NCI-H748 (cell line): ENCODE results near the gene CHAMP1.

ENCODE experiments used
- DNase-seq: peaks from one replicate; lab custom pipeline; 2025; ENCODE audit not compliant: unreplicated experiment; lab: John Stamatoyannopoulos, UW

CHAMP1 gene

GRCh38 chr13:114314074-114314912 is at the start of gene CHAMP1:
CHAMP1 (plus strand) TSS chr13:114314503; CDS start chr13:114323843, 9,340 bp downstream.
- DNase-seq: peak; percentile 99

GRCh38 chr13:114264886-114265611 is 49.3 kb upstream of the CHAMP1 start:
- DNase-seq: no peak

GRCh38 chr13:114266241-114266640 is 48.1 kb upstream of the CHAMP1 start:
- no peak for DNase-seq

- no peak for DNase-seq
Observed at GRCh38 chr13:114268344-114269280, 45.7 kb upstream of the CHAMP1 start.

GRCh38 chr13:114269281-114269770 is 45.0 kb upstream of the CHAMP1 start:
- DNase-seq: no peak

- no peak for DNase-seq
Observed at GRCh38 chr13:114272977-114273376, 41.3 kb upstream of the CHAMP1 start.

GRCh38 chr13:114275304-114275703 is 39.0 kb upstream of the CHAMP1 start:
- DNase-seq: no peak

- no peak for DNase-seq
Observed at GRCh38 chr13:114279146-114279545, 35.2 kb upstream of the CHAMP1 start.

- no peak for DNase-seq
Observed at GRCh38 chr13:114279758-114280355, 34.4 kb upstream of the CHAMP1 start.

- peak; percentile 88 for DNase-seq
Observed at GRCh38 chr13:114281351-114282040, 32.8 kb upstream of the CHAMP1 start, which contains the start of gene UPF3A. UPF3A (plus strand) TSS chr13:114281601; CDS start chr13:114281640, 39 bp downstream.

GRCh38 chr13:114282041-114282670 is 32.1 kb upstream of the CHAMP1 start:
- peak; percentile 86 for DNase-seq

GRCh38 chr13:114283576-114283975 is 30.7 kb upstream of the CHAMP1 start:
- no peak for DNase-seq

- DNase-seq: no peak
Observed at GRCh38 chr13:114284680-114285079, 29.6 kb upstream of the CHAMP1 start.

GRCh38 chr13:114285166-114285808 is 29.0 kb upstream of the CHAMP1 start:
- DNase-seq: no peak

GRCh38 chr13:114286808-114287207 is 27.5 kb upstream of the CHAMP1 start:
- no peak for DNase-seq

GRCh38 chr13:114288157-114288591 is 26.1 kb upstream of the CHAMP1 start:
- DNase-seq: no peak

- no peak for DNase-seq
Observed at GRCh38 chr13:114296448-114296847, 17.9 kb upstream of the CHAMP1 start.

GRCh38 chr13:114296902-114297301 is 17.4 kb upstream of the CHAMP1 start:
- no peak for DNase-seq

- no peak for DNase-seq
Observed at GRCh38 chr13:114298866-114299265, 15.4 kb upstream of the CHAMP1 start.
